PC-3 (cell line): ENCODE results near the gene PLCL2. TPM values are rescaled to one million over a fixed set of nuclear protein-coding genes. Genes with fewer than 3 reads are reported as not detected.

ENCODE experiments used
- ATAC-seq: fragments of 200-7000 bp; cut with Tn5 transposase; 2 replicates; pipeline ENCODE4 v1.9.1; 2020; ENCODE audit warnings: mild to moderate bottlenecking, moderate library complexity
- BruUV-seq: library from RNA; stranded (reverse); fragments of 400-500 nt; replicated peaks from 2 replicates; lab custom pipeline; 2021; lab: Mats Ljungman, UMichigan
- CTCF ChIA-PET: fragments of 300-600 bp; sonication (Branson Sonifier 250); formaldehyde crosslinking; loops from one replicate; lab custom pipeline; 2022; ENCODE audit warnings: antibody characterized with exemption; lab: Charles Lee
- POLR2A ChIA-PET: fragments of 300-600 bp; sonication (Branson Sonifier 250); formaldehyde crosslinking; loops from one replicate; lab custom pipeline; 2022; ENCODE audit warnings: antibody characterized with exemption; ENCODE audit not compliant: unreplicated experiment; lab: Charles Lee
- DNase-seq: peaks from one replicate; pipeline ENCODE4 v3.0.0-alpha.2; 2015
- H2AFZ ChIP-seq: fragments of 300-600 bp; sonication (generic); 2 replicates; pipeline ENCODE4 v1.6.0; 2016; ENCODE audit warnings: antibody characterized with exemption, low read length
- H3F3A ChIP-seq: fragments of 300-600 bp; sonication (generic); one replicate; pipeline ENCODE4 v1.6.0; 2017; ENCODE audit warnings: antibody characterized with exemption, low read length, control low read depth, mild to moderate bottlenecking; ENCODE audit not compliant: unreplicated experiment
- H3K27ac ChIP-seq: fragments of 300-600 bp; sonication (generic); 2 replicates; pipeline ENCODE4 v1.5.1; 2016; ENCODE audit warnings: mild to moderate bottlenecking, low read length
- H3K27me3 ChIP-seq: fragments of 300-600 bp; sonication (generic); 2 replicates; pipeline ENCODE4 v1.6.1; 2016; ENCODE audit warnings: low read length, mixed read lengths
- H3K36me3 ChIP-seq: fragments of 300-600 bp; sonication (generic); 2 replicates; pipeline ENCODE4 v1.6.1; 2016; ENCODE audit warnings: low read depth, mixed run types, low read length, mixed read lengths
- H3K4me1 ChIP-seq: fragments of 300-600 bp; sonication (generic); 2 replicates; pipeline ENCODE4 v1.5.1; 2016; ENCODE audit warnings: low read length; ENCODE audit not compliant: insufficient read depth
- H3K4me2 ChIP-seq: fragments of 300-600 bp; sonication (generic); 2 replicates; pipeline ENCODE4 v1.6.0; 2016; ENCODE audit warnings: low read length
- H3K4me3 ChIP-seq: fragments of 300-600 bp; sonication (generic); 2 replicates; pipeline ENCODE4 v1.5.1; 2016; ENCODE audit warnings: mild to moderate bottlenecking, low read length, mixed read lengths
- H3K79me2 ChIP-seq: fragments of 300-600 bp; sonication (generic); 2 replicates; pipeline ENCODE4 v1.6.1; 2017; ENCODE audit warnings: low read length, mixed read lengths
- H3K9ac ChIP-seq: fragments of 300-600 bp; sonication (generic); 2 replicates; pipeline ENCODE4 v1.6.0; 2016; ENCODE audit warnings: mild to moderate bottlenecking, low read length
- H3K9me2 ChIP-seq: fragments of 300-600 bp; sonication (generic); replicated peaks from 2 replicates; pipeline ENCODE4 v1.6.1; 2016; ENCODE audit warnings: mixed run types, low read length, mixed read lengths
- H3K9me3 ChIP-seq: fragments of 300-600 bp; sonication (generic); 2 replicates; pipeline ENCODE4 v1.6.1; 2016; ENCODE audit warnings: low read length, mixed read lengths
- H4K20me1 ChIP-seq: fragments of 300-600 bp; sonication (generic); 2 replicates; pipeline ENCODE4 v1.6.1; 2016; ENCODE audit warnings: low read length, mixed read lengths
- EZH2 ChIP-seq: fragments of 300-600 bp; sonication (generic); IDR thresholded peaks from one replicate; pipeline ENCODE4 v1.6.1; 2017; ENCODE audit warnings: antibody characterized with exemption, mild to moderate bottlenecking, low read length; ENCODE audit not compliant: unreplicated experiment
- EZH2phosphoT487 ChIP-seq: fragments of 300-600 bp; sonication (generic); IDR thresholded peaks from 2 replicates; pipeline ENCODE4 v1.6.1; 2018; ENCODE audit warnings: mild to moderate bottlenecking, antibody characterized with exemption, low read length, borderline replicate concordance
- intact Hi-C: fragments of 100-400 bp; cut with micrococcal nuclease; formaldehyde crosslinking; loops from 2 replicates; pipeline ENCODE4 v1.9.0; 2023
- total RNA-seq: library from RNA; depleted of rRNA; stranded (reverse); fragments of >200 nt; gene quantifications from 2 replicates; pipeline ENCODE4 v1.2.3, GENCODE V29; 2014
- TF ChIP-seq, protein P1 (sequence below): fragments of 300-600 bp; sonication (generic); conservative IDR thresholded peaks from 2 replicates; pipeline ENCODE4 v1.5.1; 2017; ENCODE audit warnings: antibody characterized with exemption, low read depth, mild to moderate bottlenecking, low read length

Gene PLCL2
- total RNA-seq, 1 experiment from 2014 or later = 9.8 TPM

- Histone ChIP-seq H2AFZ (no peak overlapping the region), H3K4me2 (no peak overlapping the region), H3K9me2 (no peaks in the 10 kb centered on the region), H3F3A (peaks cover 4% of the 10 kb centered on the region), H4K20me1 (no peaks in the 10 kb centered on the region), H3K4me3 (no peak overlapping the region), H3K27me3 (no peaks in the 10 kb centered on the region), H3K79me2 (no peaks in the 10 kb centered on the region), H3K4me1 (peaks cover 16% of the 10 kb centered on the region), H3K9ac (no peak overlapping the region), H3K9me3 (no peaks in the 10 kb centered on the region), H3K27ac (no peak overlapping the region), H3K36me3 (no peaks in the 10 kb centered on the region)
- TF ChIP-seq, protein P1, sequence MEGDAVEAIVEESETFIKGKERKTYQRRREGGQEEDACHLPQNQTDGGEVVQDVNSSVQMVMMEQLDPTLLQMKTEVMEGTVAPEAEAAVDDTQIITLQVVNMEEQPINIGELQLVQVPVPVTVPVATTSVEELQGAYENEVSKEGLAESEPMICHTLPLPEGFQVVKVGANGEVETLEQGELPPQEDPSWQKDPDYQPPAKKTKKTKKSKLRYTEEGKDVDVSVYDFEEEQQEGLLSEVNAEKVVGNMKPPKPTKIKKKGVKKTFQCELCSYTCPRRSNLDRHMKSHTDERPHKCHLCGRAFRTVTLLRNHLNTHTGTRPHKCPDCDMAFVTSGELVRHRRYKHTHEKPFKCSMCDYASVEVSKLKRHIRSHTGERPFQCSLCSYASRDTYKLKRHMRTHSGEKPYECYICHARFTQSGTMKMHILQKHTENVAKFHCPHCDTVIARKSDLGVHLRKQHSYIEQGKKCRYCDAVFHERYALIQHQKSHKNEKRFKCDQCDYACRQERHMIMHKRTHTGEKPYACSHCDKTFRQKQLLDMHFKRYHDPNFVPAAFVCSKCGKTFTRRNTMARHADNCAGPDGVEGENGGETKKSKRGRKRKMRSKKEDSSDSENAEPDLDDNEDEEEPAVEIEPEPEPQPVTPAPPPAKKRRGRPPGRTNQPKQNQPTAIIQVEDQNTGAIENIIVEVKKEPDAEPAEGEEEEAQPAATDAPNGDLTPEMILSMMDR = no peak
- TF ChIP-seq EZH2 (no peak), EZH2phosphoT487 (no peak)
- no TSS peak for BruUV-seq
- ChIA-PET POLR2A (no interaction called here), CTCF (no interaction called here)
- no peak for DNase-seq
- ATAC-seq = no peak
- intact Hi-C loops = no loop called here
Measured at GRCh38 chr3:16875876-16876550, 8.7 kb upstream of the PLCL2 start.

GRCh38 chr3:16877505-16877904, 7.2 kb upstream of the PLCL2 start:
- no peaks in the 10 kb centered on the region for H3K9me3 ChIP-seq
- H4K20me1 ChIP-seq = no peaks in the 10 kb centered on the region
- H3K79me2 ChIP-seq = no peaks in the 10 kb centered on the region
- H3K9me2 ChIP-seq = no peaks in the 10 kb centered on the region
- peaks cover 8% of the 10 kb centered on the region for H3K4me1 ChIP-seq
- CTCF ChIA-PET = no interaction called here
- H3K27ac ChIP-seq = no peak overlapping the region
- H3K4me2 ChIP-seq = no peak overlapping the region
- no peak overlapping the region for H3K4me3 ChIP-seq
- BruUV-seq = no TSS peak
- intact Hi-C loops = no loop called here
- H3K36me3 ChIP-seq = no peaks in the 10 kb centered on the region
- no peak overlapping the region for H2AFZ ChIP-seq
- no peaks in the 10 kb centered on the region for H3K27me3 ChIP-seq
- H3F3A ChIP-seq = peaks cover 4% of the 10 kb centered on the region
- no peak for ATAC-seq
- no peak for TF ChIP-seq EZH2phosphoT487
- no peak for TF ChIP-seq EZH2
- TF ChIP-seq, protein P1 = no peak
- H3K9ac ChIP-seq = no peak overlapping the region
- POLR2A ChIA-PET = no interaction called here
- no peak for DNase-seq

DNA sequence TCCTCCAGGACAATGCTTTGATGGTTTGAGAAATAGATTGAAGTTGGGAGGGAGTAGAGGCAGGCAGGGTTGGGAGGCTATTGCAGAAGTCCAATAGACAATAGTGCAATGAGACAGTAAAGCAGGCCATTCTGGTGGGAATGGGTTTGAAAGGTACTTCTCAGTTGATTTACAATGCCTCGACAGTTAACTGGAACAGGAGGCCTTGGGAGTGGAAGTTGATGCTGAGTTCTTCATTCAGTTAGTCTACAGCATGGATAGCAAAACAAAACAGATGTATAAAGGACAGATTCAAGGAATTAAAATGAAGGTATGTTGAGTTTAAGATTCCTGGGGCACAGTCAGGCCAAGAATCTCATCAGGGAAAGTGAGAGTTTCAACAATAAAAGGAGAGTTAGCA, 6.8 kb upstream of the PLCL2 start:
- BruUV-seq = no TSS peak
- Histone ChIP-seq H3K27ac (no peak overlapping the region), H3K4me3 (no peak overlapping the region), H3K27me3 (no peaks in the 10 kb centered on the region), H3K79me2 (no peaks in the 10 kb centered on the region), H3K9me3 (no peaks in the 10 kb centered on the region), H3K4me1 (peaks cover 4% of the 10 kb centered on the region), H3K4me2 (no peak overlapping the region), H3K9ac (no peak overlapping the region), H3F3A (peaks cover 3% of the 10 kb centered on the region), H4K20me1 (no peaks in the 10 kb centered on the region), H3K9me2 (no peaks in the 10 kb centered on the region), H3K36me3 (no peaks in the 10 kb centered on the region), H2AFZ (no peak overlapping the region)
- DNase-seq (no peak), ATAC-seq (no peak)
- CTCF ChIA-PET = no interaction called here
- TF ChIP-seq EZH2phosphoT487 (no peak), EZH2 (no peak)
- TF ChIP-seq, protein P1 = no peak
- POLR2A ChIA-PET = no interaction called here
- intact Hi-C loops = no loop called here
